HG03039 (cell line): Measurements from ENCODE around the gene JAK1.
"Not testable (repeated sequence)": the region's sequence is repeated elsewhere in the genome, so short reads cannot be mapped to it uniquely, and the experiment has no call there.

Experiments used
- ATAC-seq: cut with Tn5 transposase; IDR thresholded peaks from one replicate; pipeline ENCODE4 v1.9.1; 2021; ENCODE audit warnings: mild to moderate bottlenecking, moderate library complexity; ENCODE audit not compliant: unreplicated experiment

JAK1 gene

GRCh38 chr1:64844175-64844574 lies 122.2 kb downstream of the JAK1 start:
- no peak for ATAC-seq

DNA sequence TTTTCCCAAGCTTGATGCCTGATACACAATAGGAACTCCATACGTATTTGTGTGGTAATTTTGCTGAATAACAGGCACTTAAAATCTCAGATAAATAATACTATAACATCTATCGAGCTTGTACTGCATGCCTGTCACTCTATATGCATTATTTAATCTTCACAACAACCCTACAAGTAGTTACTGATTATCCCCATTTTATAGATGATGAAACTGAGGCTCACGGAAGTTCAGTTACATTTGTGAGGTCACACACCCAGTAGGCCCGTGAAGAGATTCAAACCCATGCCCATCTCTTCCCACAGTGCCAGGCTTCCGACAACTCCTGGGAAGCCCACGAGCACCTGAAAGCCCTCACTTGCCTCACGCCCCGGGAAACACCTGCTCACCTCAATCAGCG lies 122.7 kb downstream of the JAK1 start:
- ATAC-seq = no peak

- no peak for ATAC-seq
Observed at GRCh38 chr1:64842224-64842623, 124.1 kb downstream of the JAK1 start.

DNA sequence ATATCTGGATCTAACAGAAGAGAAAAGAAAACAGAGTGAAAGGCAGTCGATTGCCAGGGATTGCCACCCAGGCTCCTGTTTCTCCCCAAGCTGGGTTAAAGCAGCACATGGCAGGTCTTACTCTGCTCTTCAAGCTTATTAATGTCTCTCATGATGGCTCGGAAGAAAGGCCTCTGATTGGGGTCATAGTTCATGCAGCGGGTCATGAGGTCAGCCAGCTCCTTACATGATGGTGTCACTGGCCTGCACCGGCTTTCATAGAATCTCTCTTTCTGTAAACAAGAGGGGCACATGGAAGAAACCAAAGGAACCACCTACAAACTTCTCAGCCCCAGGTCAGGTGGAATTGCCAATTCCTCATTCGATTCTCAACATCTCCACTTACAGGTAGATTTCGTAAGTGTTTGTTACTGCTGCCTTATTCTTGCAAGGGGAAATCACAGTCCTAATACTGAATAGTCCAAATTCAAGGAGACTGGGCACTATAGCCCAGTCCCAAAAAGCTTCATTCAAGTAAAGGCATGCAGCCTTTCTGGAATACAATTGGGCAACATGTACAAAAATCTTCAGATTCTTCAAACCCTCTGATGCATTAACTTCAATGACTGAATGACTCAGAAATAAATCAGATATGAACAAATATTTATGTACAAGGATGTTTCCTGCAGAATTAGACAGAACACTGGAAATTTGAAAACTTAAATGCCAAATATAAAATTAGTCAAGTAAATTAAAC lies 124.9 kb downstream of the JAK1 start:
- ATAC-seq = no peak

- no peak for ATAC-seq
Observed at GRCh38 chr1:64839732-64840405, 126.5 kb downstream of the JAK1 start.

DNA sequence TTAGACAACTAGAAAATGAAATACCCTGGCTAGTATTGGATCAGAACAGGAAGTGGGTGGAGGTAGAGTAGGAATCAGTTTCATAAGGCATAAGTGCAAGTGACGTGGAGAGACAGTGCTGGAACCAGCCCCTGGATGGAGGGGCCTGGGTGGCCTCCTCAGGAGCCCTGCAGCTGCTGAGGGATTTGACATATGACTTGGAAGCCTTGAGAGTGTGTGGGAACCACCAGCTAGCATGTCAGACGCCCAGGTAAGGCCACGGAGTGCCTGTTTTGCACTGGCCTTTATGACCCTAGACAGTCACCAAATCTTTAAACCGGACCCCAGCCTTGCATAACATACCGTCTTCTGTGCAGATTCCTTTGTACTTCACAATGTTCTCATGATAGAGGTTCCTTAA lies 127.1 kb downstream of the JAK1 start:
- ATAC-seq = no peak

- ATAC-seq = no peak
Observed at GRCh38 chr1:64838486-64838885, 127.9 kb downstream of the JAK1 start.

- no peak for ATAC-seq
Observed at GRCh38 chr1:64836802-64837201, 129.5 kb downstream of the JAK1 start.

GRCh38 chr1:64834734-64835133 lies 131.6 kb downstream of the JAK1 start:
- no peak for ATAC-seq

GRCh38 chr1:64830030-64830651 lies 136.2 kb downstream of the JAK1 start:
- ATAC-seq = no peak

DNA sequence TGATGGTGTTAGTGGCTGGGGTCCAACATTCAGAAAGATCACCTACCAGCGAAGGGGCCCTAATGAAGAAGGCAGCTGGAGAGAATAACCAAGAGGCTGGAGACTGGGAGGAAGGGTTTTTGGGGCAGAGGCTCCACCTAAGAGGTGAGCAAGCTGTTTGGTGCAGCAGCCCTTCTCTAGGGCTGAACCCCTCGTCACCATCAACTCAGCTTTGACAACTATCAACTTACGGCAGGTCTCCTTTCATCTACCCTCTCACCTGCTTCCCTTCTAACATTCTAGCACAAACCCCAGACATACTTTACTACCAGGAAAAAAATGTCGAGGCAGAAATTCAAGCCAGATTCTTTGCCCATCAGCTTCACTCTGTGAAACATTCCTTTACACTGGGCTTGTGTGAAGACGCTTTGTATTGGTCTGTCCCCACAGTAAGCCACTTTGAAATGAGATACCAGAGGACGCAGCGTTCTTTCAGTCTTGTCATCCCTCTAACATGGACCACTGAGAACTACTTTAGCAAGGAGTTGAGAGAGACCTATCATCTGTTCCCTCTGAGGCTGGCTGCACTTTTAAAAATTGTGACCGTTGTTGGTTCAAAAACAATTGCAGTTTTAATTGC lies 136.8 kb downstream of the JAK1 start:
- ATAC-seq = no peak

DNA sequence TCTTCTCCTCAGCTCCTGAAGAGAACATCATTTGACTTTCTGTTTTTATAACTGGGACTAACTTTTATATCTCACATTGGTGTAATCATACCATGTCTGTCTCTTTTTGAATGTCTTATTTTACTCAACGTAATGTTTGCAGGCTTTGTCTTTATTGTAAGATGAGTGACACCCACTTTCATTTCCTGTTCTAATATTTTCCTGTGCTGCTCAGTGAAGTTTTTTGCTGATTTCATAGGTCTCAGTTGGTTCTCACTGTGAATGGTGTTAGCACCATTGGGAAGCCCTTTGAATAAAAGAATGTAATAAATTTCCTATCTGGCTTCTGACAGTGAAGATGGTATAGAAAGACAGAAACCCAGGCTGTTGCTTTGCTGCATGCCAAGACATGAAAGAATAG lies 137.5 kb downstream of the JAK1 start:
- ATAC-seq = no peak

- no peak for ATAC-seq
Observed at GRCh38 chr1:64826991-64827390, 139.4 kb downstream of the JAK1 start.

GRCh38 chr1:64823691-64824476 lies 142.5 kb downstream of the JAK1 start:
- ATAC-seq = no peak

DNA sequence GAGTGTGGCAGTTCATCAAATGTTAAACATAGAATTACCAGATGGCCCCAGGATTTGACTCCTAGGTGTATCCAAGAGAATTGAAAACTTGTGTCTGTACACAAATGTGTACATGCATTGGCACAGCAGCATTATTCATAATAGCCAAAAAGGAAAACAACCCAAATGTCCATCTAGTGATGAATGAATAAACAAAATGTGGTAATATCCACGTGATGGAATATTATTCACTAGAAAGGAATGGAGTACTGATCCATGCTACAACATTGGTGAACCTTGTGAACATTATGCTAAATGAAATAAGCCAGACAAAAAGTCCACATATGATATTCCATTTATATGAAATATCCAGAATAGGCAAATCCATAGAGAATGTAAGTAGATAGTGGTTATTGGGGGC lies 143.7 kb downstream of the JAK1 start:
- ATAC-seq = no peak

DNA sequence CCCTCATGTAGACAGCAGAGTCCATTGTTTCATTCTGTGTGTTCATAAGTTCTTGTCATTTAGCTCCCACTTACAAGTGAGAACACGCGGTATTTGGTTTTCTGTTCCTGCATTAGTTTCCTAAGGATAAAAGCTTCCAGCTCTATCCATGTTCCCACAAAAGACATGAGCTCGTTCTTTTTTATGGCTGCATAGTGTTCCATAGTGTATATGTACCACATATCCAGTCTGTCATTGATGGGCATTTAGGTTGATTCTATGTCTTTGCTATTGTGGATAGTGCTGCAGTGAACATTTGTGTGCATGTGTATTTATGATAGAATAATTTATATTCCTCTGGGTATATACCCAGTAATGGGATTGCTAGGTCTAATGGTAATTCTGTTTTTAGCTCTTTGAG lies 145.8 kb downstream of the JAK1 start:
- not testable (repeated sequence) for ATAC-seq

GRCh38 chr1:64817364-64817763 lies 149.0 kb downstream of the JAK1 start:
- not testable (repeated sequence) for ATAC-seq

DNA sequence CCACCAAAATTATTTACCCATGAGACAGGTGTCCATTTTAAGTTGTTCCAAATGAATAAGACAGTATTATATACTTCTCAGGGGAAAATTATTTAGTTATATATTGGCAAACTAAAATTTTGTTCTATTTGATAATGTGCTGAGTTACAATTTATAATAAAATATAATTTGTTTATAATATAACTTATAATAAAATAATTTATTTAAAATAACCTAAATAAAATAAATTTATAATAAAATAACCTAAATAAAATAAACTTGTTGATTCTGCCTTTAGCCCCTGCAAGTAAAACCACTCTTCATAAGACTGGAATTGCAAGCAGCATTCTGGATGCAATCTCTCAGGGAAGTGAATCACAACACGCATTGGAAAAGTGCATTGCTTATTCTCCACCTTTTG lies 151.9 kb downstream of the JAK1 start:
- no peak for ATAC-seq

GRCh38 chr1:64811131-64811530 lies 155.2 kb downstream of the JAK1 start:
- no peak for ATAC-seq

DNA sequence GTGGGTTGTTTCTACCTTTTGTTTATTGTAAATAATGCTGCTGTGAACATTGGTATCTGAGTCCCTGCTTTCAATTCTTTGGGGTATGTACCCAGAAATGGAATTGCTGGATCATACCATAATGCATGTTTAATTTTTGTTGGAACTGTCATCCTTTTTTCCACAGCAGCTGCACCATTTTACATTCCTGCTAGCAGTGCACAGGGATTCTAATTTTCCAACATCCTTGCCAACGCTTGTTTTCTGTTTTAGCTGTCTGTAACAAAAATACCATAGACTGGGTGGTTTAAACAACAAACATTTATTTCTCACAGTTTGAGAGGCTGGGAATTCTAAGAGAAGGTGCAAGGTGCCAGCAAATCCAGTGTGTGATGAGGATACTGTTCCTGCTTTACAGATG lies 156.3 kb downstream of the JAK1 start:
- no peak for ATAC-seq

GRCh38 chr1:64809309-64809708 lies 157.0 kb downstream of the JAK1 start:
- ATAC-seq = no peak
